RKO (cell line): Measurements from ENCODE around the gene RPL13.
A peak's percentile ranks its signal among the peaks of the same experiment; 100 is the strongest.
"Not testable (repeated sequence)": the region's sequence is repeated elsewhere in the genome, so short reads cannot be mapped to it uniquely, and the experiment has no call there.

Experiments
- DNase-seq: peaks from one replicate; pipeline ENCODE4 v3.0.0-alpha.2; 2016; ENCODE audit warnings: low spot score

Gene RPL13

DNA sequence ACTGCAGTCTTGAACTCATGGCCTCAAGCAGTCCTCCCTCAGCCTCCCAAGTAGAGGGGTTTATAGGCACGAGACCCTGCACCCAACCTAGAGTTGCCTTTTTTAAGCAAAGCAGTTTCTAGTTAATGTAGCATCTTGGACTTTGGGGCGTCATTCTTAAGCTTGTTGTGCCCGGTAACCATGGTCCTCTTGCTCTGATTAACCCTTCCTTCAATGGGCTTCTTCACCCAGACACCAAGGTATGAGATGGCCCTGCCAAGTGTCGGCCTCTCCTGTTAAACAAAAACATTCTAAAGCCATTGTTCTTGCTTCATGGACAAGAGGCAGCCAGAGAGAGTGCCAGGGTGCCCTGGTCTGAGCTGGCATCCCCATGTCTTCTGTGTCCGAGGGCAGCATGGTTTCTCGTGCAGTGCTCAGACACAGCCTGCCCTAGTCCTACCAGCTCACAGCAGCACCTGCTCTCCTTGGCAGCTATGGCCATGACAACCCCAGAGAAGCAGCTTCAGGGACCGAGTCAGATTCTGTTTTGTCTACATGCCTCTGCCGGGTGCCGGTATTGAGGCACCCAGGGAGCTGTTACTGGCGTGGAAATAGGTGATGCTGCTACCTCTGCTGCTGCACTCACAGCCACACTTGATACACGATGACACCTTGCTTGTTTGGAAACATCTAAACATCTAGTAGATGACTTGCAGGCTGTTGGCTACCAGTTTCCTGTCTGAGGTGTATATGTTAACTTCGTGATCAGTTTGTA is 3.3 kb downstream of the RPL13 start:
- peak; percentile 59 for DNase-seq

DNA sequence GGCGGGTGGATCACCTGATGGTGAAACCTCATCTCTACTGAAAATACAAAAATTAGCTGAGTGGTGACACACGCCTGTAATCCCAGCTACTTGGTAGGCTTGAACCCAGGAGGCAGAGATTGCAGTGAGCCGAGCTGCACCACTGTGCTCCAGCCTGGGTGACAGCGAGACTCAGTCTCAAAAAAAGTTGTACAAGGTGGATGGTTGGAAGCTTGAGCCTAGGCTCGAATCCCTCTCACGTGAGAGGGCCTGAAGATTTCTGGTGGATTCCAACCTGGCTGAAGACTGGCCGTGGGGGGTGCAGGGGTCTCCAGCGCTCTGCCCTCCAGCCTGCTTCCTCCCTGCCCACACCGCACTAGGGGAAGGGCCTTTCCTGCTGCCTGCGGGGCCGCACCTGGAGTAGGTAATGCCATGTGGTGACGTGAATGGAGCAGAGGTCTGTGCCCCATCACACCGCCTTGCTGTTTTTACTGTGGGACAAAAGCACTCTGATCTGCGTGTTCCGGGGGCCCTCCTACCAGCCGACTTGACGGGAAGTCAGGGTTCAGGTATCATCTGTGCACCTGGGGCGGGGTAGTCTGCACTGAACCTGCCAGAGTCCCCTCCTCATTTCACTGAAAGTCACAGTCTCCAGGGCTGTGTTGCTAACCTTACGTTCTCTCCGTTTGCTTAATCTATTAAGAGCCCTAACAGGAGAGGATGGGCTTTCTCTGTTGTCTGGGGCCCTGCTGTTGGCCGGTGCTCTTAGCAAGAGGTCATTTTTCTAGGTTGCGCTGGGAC is 4.2 kb downstream of the RPL13 start:
- DNase-seq, result peak; percentile 62

DNA sequence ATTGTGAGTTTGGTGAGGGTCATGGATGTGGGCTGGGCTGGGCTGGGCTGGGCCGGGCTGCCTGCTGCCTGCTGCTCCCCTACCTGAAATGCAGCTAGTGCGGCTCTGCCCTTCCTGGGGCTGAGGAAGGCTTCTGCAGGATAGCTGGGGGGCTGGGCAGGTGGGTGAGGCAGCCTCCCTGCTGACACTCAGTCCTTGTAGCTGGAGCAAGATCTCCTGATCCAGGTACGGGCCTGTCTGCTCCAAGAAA is 4.7 kb downstream of the RPL13 start:
- no peak for DNase-seq

DNA sequence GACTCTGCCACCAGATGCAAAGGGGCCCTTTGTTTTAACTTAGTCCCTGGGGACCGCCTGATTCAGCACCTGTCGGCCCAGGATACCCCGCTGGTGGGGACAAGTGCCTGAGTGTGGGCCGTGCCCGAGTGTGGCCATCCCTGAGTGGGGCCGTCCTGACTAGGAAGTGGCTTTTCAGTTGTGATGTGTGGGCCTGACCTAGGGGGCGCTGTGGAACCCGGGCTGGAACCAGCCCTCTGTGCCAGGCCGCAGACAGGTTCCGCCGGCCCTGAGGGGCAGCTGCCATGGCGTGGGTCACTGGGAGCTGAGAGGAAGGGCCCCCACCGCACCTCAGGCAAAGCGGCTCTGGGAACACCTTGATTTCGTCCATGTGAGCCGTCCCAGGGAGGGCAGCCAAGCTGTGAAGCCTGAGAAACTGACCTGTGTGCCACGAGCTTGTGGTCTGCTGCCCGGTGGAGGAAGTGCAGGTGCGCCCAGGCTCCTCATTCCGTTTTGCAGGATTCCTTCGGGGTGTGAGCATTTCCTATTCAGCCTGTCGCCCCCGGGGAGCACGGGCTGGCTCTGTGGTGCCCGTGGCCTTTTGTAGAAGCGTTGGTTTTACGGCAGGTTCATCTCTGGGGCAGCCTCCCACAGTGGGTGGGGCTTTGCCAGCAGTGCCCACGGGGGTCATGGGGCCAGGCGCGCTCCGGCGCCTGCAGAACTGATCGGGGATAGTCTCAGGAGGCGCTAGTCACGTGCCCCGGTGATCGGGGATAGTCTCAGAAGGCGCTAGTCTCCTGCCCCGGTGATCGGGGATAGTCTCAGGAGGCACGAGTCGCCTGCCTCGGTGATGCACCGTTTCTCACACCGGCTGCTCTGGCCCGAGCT is 5.3 kb downstream of the RPL13 start:
- peak; percentile 51 for DNase-seq

DNA sequence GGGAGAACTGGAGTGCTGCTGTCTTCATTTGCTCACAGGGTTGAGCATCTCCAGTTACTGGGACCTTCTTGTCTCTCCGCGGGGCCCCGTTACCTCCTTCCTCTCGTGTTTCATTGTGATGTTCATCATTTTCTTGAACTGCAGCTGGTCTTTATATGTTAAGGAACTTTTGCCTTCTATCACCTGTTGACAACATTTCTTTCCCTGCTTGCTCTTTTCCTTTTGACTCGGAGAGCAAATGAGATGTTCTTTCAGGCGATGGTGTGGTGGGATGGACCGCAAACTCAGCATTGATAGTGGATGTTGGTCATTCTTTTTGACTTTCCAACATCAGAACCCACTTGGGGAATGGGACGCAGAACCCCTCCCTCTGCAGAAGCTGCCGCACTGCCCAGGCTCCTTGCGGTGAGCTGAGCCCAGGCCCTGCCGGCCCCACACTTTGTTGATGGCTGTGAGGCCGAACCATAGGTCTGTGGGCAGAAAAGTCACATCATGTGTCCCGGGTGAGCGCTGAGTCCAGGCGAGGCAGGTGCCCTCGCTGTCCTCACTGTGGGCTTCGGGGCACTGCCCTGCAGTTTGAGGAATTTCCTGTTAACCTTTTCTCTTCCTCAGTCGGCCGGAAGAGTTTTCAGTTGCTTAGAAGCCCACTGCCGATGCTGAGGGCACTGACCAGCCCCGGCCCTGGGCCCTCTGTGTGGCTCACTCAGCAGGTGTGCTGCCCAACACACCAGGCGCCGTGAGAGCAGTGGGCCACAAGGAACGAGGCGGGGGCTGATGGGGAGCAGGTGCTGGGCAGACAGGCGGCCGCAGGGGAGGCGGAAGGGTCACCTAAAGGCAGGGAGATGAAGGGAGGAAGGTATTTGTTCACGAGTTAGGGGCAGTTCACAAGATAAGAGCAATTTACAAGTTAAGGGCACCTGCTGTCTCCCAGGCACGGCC is 7.4 kb downstream of the RPL13 start:
- no peak for DNase-seq

DNA sequence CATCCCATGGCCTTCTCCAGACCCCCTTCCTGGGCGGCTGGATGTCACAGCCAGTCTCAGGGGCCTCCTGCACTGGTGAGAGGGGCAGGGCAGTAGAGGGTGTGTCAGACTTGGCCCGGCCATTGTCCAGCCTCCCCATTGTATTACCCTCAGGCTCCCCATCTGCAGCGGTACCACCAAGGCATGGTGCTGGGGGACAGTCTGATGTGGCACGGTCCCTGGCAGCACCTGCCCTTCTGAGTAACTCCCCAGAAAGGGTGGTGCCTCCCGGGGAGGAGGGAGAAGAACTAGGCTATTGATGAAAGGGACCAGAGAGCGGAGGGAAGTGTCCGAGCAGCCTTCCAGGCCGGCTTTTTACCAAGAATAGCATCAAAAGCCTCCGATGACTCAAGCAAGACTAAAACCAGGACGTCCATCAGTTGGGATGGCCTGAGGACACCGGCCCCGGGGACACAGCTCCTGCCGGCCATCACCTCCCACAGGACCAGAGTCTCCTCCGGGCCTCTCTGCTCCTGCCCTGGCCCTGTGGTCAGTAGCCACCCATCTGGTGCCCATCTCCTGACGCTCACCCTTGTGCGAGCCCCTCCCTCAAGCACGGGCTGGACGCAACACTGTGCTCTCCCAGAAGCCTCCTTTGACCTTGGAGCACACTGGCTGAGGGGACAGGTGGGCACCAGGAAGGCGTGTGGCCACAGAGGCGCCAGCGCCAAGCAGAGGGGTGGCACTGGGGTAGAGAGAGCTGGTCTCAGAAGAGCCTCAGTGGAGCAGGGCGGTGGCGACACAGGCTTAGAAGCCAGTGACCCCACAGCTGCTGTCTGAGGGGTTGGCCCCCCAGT is 9.2 kb downstream of the RPL13 start:
- DNase-seq, result no peak

DNA sequence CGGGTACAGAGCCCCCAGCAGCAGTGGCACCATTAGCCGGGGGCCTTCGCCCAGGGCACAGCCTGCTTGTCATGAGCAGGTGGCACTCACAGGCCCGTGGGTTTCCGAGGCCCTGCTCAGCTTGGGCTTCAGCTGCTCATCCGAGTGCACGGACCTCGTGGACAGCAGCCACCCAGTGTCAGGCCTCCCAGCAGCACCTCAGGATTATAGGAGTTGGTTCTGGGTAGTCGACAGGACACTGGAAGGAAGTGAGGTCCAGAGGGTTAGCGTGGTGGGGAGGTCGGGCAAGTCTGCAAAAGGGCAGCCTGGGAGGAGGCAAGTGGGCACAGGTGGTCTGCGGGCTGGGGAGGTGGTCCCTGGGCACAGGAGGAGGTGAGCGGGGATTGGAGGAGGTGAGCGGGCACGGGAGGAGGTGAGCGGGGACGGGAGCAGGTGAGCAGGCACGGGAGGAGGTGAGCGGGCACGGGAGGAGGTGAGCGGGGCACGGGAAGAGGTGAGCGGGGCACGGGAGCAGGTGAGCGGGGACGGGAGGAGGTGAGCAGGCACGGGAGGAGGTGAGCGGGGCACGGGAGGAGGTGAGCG is 10.0 kb downstream of the RPL13 start:
- no peak for DNase-seq

DNA sequence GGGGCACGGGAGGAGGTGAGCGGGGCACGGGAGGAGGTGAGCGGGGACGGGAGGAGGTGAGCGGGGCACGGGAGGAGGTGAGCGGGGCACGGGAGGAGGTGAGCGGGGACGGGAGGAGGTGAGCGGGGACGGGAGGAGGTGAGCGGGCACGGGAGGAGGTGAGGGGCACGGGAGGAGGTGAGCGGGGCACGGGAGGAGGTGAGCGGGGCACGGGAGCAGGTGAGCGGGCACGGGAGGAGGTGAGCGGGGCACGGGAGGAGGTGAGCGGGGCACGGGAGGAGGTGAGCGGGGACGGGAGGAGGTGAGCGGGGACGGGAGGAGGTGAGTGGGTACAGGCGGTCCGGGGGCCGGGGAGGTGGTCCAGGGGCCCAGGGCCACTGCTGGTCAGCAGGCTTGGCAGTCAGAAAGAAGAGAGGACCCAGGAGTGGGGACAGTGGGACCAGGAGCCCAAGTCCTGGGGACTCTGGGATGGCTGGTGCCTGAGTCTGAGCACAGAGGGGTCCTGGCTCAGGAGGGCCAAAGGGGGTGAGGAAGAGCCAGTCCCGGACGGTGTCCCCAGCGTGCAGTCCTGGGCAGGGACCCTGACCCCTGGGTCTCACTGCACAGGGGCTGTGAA is 10.6 kb downstream of the RPL13 start:
- DNase-seq, result not testable (repeated sequence)

DNA sequence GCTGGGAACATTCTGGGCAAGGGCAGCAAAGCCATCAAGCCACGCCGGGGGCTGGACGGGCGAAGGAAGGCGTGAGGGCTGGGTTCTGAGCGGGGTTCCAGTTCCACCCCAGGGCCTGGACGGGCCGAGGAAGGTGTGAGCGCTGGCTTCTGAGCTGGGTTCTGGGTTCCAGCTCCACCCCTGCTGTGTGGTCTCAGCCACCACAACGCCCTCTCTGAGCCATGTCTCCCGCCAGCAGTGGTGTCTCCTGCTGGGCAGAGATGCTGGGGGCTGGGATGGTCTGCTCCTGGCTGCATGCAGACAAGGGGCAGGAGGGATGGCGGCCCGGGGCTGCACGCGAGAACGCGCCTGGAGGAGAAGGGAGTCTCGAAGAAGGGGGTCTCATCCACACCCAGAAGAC is 11.2 kb downstream of the RPL13 start:
- no peak for DNase-seq

DNA sequence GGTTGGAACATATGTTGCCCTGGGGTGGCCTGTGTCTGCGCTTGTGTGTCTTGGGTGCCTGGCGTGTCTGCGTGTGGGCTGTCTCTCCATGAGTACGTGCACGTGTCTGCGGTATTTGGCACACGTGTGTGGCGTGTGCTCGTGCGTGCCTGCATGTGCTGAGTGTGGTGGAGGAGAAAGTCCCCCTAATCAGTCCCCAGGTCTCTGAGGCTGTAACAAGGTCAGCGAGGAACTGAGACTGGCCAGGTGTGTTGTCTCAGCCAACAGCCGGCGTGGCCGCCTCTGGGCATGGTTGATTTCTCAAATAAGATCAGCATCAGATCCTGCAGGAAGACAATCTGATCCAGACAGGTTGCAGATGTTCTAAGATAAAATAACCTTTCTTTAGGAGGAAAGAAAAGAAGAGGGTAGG is 11.6 kb downstream of the RPL13 start:
- no peak for DNase-seq

DNA sequence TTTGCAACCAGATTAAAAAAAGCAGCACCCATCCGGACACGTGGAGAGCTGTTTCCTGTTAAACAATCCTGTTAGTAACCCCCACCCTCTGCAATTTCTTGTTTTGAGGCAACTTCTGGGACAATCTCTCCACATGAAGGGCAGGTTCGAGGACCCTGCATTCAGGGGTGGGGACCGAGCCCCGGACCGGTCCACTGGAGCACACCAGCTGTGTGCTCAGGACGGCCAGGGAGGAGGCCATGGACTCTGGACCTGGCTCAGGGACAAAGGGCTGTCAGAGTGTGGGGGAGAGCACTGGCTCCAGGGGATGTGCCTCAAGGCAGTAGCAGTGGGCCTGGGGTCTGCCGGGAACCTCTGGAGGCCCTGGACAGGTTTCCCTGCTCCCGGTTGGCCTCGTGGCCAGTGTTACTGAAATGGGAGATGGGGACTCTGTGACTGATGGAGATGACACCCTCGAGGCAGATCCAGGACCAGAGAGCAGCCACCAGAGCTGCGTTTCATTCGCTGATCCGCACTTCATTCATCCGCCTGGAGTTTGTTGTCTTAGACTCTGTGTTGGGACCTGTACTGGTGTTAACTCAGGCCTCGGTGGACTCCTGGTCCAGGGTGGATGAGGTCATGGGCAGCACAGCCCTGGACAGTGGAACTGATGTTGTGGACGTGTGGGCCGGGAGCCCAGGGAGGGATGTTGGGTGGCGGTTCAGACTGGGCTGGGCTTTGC is 12.2 kb downstream of the RPL13 start:
- DNase-seq, result no peak

DNA sequence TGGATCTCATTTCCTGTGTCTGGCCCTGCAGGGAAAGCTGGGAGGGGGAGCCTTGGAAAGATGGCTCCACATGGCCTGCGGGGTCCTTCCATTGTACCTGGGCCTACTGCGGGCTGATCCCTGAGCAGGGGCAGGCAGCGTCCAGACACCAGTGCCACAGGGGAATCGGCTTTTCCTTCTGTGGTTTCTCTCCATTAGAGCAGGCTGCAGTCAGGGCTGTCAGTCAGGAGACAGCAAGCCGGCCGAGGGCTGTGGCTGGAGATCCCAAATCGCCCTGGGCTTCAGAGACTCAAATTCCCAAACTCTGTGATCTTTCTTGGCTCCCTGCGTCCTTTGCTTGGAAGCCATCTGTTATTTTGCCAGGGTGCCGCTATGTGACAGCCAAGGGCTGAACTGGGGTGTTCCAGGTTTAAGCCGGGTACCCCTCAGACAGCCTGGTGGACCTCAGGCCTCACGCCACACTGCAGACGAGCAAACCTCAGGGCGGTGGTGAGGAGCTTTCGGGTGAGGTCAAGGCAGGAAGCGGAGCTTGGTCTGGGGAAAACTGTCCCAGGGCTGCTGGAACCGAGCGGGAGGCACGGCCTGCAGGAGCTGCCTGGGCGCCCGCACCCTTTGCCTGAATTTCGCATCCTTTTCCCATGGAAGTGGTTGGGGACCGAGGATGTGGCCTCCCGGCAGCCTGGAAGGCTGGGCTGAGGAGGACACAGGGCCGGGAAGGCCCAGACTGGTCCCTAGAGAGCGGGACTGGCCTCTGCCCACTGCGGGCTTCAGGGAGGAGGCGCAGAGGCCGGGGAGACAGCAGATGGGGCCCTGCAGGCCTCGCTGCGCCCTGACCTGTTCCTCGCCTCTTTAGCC is 13.6 kb downstream of the RPL13 start:
- DNase-seq, result peak; percentile 57

DNA sequence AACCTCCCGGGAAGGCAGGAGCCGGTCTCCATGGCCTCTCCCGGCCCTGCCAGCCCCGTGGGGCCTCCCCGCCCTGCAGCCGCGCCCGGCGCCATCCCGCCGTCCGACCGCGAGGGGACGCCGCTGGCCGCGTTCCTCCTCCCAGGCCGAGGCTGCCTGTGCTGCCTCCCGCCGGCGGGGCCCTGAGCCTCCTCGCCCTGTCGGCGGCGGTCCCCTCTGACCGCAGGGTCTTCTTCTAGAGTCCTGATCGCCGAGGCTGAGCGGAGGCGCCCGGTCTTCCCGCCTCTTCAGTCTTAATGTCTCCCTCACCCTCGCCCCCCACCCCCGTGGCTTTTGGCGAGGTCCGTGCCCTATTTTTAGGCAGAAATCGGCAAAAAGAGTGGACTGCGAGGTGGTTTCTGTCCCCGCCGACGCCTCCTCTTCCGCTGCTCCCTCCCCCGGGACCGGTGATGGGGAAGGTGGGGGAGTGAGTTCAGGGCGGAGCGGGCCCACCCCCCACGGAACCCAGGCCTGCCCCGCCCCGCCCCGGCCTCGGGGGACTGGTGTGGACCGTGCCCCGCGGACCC is 14.3 kb downstream of the RPL13 start:
- DNase-seq, result peak; percentile 83

DNA sequence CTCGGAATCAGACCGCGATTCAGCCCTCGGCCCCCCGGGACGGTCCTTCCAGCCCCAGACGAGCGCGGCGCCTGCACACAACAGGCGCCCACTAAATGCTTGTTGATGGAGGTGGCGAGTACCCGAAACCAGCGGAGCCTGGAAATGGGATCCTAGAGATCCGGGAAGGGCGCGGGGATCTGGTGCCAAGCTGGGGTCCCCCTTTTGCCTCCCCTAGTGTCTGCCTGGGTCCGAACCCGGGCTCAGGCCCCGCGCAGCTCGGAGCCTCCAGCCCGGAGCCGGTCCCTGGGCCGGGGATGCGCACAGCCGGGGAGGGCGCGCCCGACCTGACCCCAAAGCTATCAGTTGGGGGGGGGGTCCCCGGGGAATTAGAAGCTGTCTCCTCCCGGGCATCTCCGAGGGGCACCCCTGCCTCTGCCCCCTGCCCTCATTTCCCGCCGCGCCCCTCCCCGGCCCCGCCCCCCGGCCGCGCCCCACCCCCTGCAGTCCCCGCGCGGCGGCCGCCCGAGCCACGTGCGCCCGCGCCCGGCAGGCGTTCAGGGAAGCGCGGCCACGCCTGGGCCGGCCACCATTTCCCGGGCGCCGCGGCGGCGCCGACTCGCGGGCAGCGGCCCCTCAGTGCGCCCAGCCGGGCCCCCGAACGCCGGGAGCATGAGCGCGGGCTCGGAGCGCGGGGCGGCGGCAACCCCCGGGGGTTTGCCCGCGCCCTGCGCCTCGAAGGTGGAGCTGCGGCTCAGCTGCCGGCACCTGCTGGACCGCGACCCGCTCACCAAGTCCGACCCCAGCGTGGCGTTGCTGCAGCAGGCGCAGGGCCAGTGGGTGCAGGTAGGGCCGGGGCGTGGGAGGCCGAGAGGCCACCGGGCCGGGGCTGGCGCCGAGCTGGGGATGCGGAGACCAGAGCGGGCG is 15.0 kb downstream of the RPL13 start, which contains the start of gene CPNE7:
Gene CPNE7, plus strand, starts transcription at position 512 of the 906 bp plus-strand sequence. Its CDS starts 140 bp downstream, at position 652.
- DNase-seq, result peak; percentile 63

DNA sequence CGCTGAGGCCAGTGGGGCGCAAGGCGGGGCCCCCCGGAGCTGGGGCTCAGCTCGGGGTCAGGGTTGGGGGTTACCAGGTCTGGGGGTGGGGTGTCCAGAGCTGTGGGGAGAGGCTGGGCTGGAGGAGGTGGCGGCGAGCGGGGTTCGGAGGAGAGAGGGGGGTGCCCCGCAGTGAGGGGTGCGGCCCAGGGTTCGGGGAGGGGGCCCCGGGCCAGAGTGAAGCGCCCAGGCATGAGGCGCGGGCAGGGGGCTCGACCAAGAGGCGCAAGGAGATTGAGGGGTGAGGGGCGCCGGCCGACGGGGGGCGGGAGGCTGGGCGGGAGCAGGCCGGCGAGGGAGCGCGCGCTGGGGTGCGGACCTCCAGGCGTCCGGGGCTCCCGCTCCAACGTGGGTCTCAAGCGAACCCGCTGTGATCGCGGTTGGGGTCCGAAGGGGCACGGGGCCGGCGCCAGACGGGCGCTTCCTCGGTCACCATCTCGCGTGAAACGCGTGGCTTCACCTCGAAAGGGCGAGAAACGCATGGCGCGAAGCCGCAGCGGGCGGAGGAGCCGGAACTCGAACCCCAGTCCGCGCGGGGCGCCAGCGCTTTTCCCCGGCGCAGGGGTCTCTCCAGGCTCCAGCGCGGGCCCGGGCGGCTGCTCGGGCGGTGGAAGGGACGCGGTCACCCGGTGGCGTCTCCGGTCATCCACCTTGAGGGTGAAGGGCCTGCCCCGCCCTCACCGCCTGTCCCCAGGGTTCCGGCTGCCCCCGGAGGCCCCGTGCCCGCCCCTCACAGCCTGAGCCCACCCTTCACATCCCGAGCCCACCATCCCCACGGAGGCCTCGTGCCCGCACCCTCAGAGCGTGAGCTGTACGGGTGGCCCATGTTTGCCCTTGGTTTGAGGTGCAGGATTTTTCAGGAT is 15.9 kb downstream of the RPL13 start:
- no peak for DNase-seq
